H9 (cell line): ENCODE measurements around the gene KBTBD3. TPM values are rescaled to one million over a fixed set of nuclear protein-coding genes. Genes with fewer than 3 reads are reported as not detected.

Experiments
- DNase-seq: peaks from one replicate; pipeline ENCODE4 v3.0.0-alpha.2; 2017
- H2AFZ ChIP-seq: one replicate; pipeline ENCODE4 v1.6.1; 2013; ENCODE audit warnings: mild to moderate bottlenecking, low read length, control low read depth, moderate library complexity
- H2AK5ac ChIP-seq: 2 replicates; pipeline ENCODE4 v1.6.1; 2013; ENCODE audit warnings: low read length, control low read depth, mixed read lengths; ENCODE audit not compliant: insufficient read length
- H2BK120ac ChIP-seq: one replicate; pipeline ENCODE4 v1.6.1; 2013; ENCODE audit warnings: low read depth, mild to moderate bottlenecking, low read length, control low read depth, inconsistent platforms; ENCODE audit not compliant: poor library complexity, severe bottlenecking
- H2BK12ac ChIP-seq: 2 replicates; pipeline ENCODE4 v1.6.1; 2013; ENCODE audit warnings: low read length, control low read depth, mixed read lengths, low read depth; ENCODE audit not compliant: insufficient read length
- H2BK15ac ChIP-seq: 2 replicates; pipeline ENCODE4 v1.6.1; 2013; ENCODE audit warnings: low read depth, low read length, control low read depth
- H2BK20ac ChIP-seq: one replicate; pipeline ENCODE4 v1.6.1; 2013; ENCODE audit warnings: low read depth, mild to moderate bottlenecking, low read length, control low read depth, inconsistent platforms; ENCODE audit not compliant: poor library complexity, severe bottlenecking
- H2BK5ac ChIP-seq: 2 replicates; pipeline ENCODE4 v1.6.1; 2013; ENCODE audit warnings: low read length, control low read depth, mixed read lengths; ENCODE audit not compliant: insufficient read length
- H3K14ac ChIP-seq: 2 replicates; pipeline ENCODE4 v1.6.1; 2013; ENCODE audit warnings: low read length, control low read depth; ENCODE audit not compliant: insufficient read depth
- H3K18ac ChIP-seq: 2 replicates; pipeline ENCODE4 v1.6.1; 2013; ENCODE audit warnings: low read depth, mild to moderate bottlenecking, mixed read lengths, low read length, control low read depth; ENCODE audit not compliant: insufficient read length
- H3K23ac ChIP-seq: 2 replicates; pipeline ENCODE4 v1.6.1; 2013; ENCODE audit warnings: low read length, control low read depth, mixed read lengths, low read depth; ENCODE audit not compliant: insufficient read length
- H3K23me2 ChIP-seq: 2 replicates; pipeline ENCODE4 v1.6.1; 2013; ENCODE audit warnings: low read depth, mild to moderate bottlenecking, mixed read lengths, low read length, control low read depth; ENCODE audit not compliant: insufficient read length, poor library complexity, severe bottlenecking
- H3K27ac ChIP-seq: 2 replicates; pipeline ENCODE4 v1.5.1; 2013; ENCODE audit warnings: low read length, control low read depth, mixed read lengths, low read depth; ENCODE audit not compliant: insufficient read length
- H3K27me3 ChIP-seq: 2 replicates; pipeline ENCODE4 v1.6.1; 2013; ENCODE audit warnings: low read length, control low read depth, inconsistent platforms; ENCODE audit not compliant: insufficient read depth
- H3K4ac ChIP-seq: 2 replicates; pipeline ENCODE4 v1.6.1; 2013; ENCODE audit warnings: low read depth, mild to moderate bottlenecking, control low read depth, inconsistent platforms, low read length, moderate library complexity
- H3K4me1 ChIP-seq: 2 replicates; pipeline ENCODE4 v1.6.1; 2013; ENCODE audit warnings: low read length, control low read depth, inconsistent platforms; ENCODE audit not compliant: insufficient read depth
- H3K4me2 ChIP-seq: 2 replicates; pipeline ENCODE4 v1.6.1; 2013; ENCODE audit warnings: low read length, control low read depth, mixed read lengths; ENCODE audit not compliant: insufficient read length, insufficient read depth
- H3K56ac ChIP-seq: 2 replicates; pipeline ENCODE4 v1.6.1; 2013; ENCODE audit warnings: low read depth, mild to moderate bottlenecking, mixed read lengths, low read length, control low read depth; ENCODE audit not compliant: insufficient read length
- H3K79me1 ChIP-seq: 2 replicates; pipeline ENCODE4 v1.6.1; 2013; ENCODE audit warnings: low read depth, mild to moderate bottlenecking, moderate library complexity, low read length, control low read depth, inconsistent platforms; ENCODE audit not compliant: insufficient read depth, poor library complexity, severe bottlenecking
- H3K79me2 ChIP-seq: 2 replicates; pipeline ENCODE4 v1.6.1; 2013; ENCODE audit warnings: low read length, control low read depth, inconsistent platforms; ENCODE audit not compliant: insufficient read depth
- H3K9ac ChIP-seq: 2 replicates; pipeline ENCODE4 v1.6.1; 2013; ENCODE audit warnings: low read length, control low read depth, mixed read lengths; ENCODE audit not compliant: insufficient read length; ENCODE audit errors: extremely low read depth
- H3K9me3 ChIP-seq: one replicate; pipeline ENCODE4 v1.6.1; 2013; ENCODE audit warnings: low read depth, low read length, inconsistent platforms; ENCODE audit not compliant: control insufficient read depth
- H3T11ph ChIP-seq: one replicate; pipeline ENCODE4 v1.6.1; 2013; ENCODE audit warnings: mild to moderate bottlenecking, low read length, control low read depth, inconsistent platforms
- H4K20me1 ChIP-seq: one replicate; pipeline ENCODE4 v1.6.1; 2013; ENCODE audit not compliant: control insufficient read depth, insufficient read length, insufficient read depth
- H4K5ac ChIP-seq: 2 replicates; pipeline ENCODE4 v1.6.1; 2013; ENCODE audit warnings: low read depth, mild to moderate bottlenecking, mixed read lengths, low read length, control low read depth; ENCODE audit not compliant: insufficient read length
- H4K8ac ChIP-seq: replicated peaks from 2 replicates; pipeline ENCODE4 v1.6.1; 2013; ENCODE audit warnings: low read length, control low read depth, mixed read lengths, low read depth; ENCODE audit not compliant: insufficient read length
- H4K91ac ChIP-seq: 2 replicates; pipeline ENCODE4 v1.6.1; 2013; ENCODE audit warnings: low read depth, mild to moderate bottlenecking, moderate library complexity, mixed read lengths, low read length, control low read depth; ENCODE audit not compliant: insufficient read length
- H3K27ac Mint-ChIP-seq, 3 experiments: 2 replicates in 2 of 3; 3 replicates in 1 of 3; pipeline ENCODE4 v1.8.0; 2020 to 2021; ENCODE audit warnings: mixed read lengths in 3 of 3, mild to moderate bottlenecking in 1 of 3, moderate library complexity in 1 of 3
- H3K27me3 Mint-ChIP-seq: 2 replicates; pipeline ENCODE4 v1.8.0; 2021; ENCODE audit warnings: low read depth, mild to moderate bottlenecking, moderate library complexity, mixed read lengths
- H3K36me3 Mint-ChIP-seq, 3 experiments: 2 replicates in 2 of 3; 3 replicates in 1 of 3; pipeline ENCODE4 v1.8.0; 2020 to 2021; ENCODE audit warnings: low read depth in 3 of 3, mixed read lengths in 3 of 3; ENCODE audit not compliant: insufficient read depth in 1 of 3
- H3K4me1 Mint-ChIP-seq, 2 experiments: 2 replicates each; pipeline ENCODE4 v1.8.0; 2020; ENCODE audit warnings: mixed read lengths in 2 of 2
- H3K4me3 Mint-ChIP-seq, 2 experiments: 2 replicates in 1 of 2; 3 replicates in 1 of 2; pipeline ENCODE4 v1.8.0; 2020 to 2021; ENCODE audit warnings: mild to moderate bottlenecking in 2 of 2, mixed read lengths in 2 of 2, moderate library complexity in 1 of 2
- H3K9me3 Mint-ChIP-seq, 2 experiments: 2 replicates in 1 of 2; 3 replicates in 1 of 2; pipeline ENCODE4 v1.8.0; 2020; ENCODE audit warnings: mild to moderate bottlenecking in 2 of 2, mixed read lengths in 2 of 2, moderate library complexity in 1 of 2
- CTCF ChIP-seq: fragments of 200-600 bp; sonication (generic); conservative IDR thresholded peaks from 3 replicates; pipeline ENCODE4 v1.8.0; 2021; ENCODE audit warnings: antibody characterized with exemption, mild to moderate bottlenecking
- WGBS: extraction: QIAGEN DNeasy Blood & Tissue Kit; methylation state at CpG from one replicate; pipeline ENCODE4 v1.1.7; 2013; ENCODE audit warnings: missing lambda C conversion rate, low lambda C conversion rate, mixed read lengths; ENCODE audit not compliant: insufficient read length; ENCODE audit errors: extremely low coverage; 5-methylcytosine and 5-hydroxymethylcytosine counted together
- total RNA-seq: library from RNA; stranded (reverse); gene quantifications from 2 replicates; pipeline ENCODE4 v1.2.1, GENCODE V29; 2021

Gene KBTBD3
- total RNA-seq, 1 experiment from 2014 or later: 2.4 TPM

- Histone ChIP-seq H2AFZ (no peak overlapping the region), H3K4me2 (no peak overlapping the region), H3K27me3 (no peaks in the 10 kb centered on the region), H3K9me3 (no peaks in the 10 kb centered on the region), H3K23me2 (no peaks in the 10 kb centered on the region), H3K27ac (no peak overlapping the region), H3T11ph (no peak overlapping the region), H2BK120ac (no peak overlapping the region), H3K79me2 (no peaks in the 10 kb centered on the region; the same call in 1 of the 2 replicates), H2BK5ac (no peak overlapping the region), H3K56ac (no peak overlapping the region), H3K4me1 (no peaks in the 10 kb centered on the region), H4K91ac (no peak overlapping the region), H3K14ac (no peak overlapping the region), H4K8ac (no peak overlapping the region), H2BK20ac (no peak overlapping the region), H3K4ac (no peak overlapping the region), H2BK12ac (no peak overlapping the region), H3K18ac (no peak overlapping the region), H4K20me1 (no peaks in the 10 kb centered on the region), H2AK5ac (no peak overlapping the region), H3K23ac (no peak overlapping the region), H3K9ac (no peak overlapping the region), H3K79me1 (no peaks in the 10 kb centered on the region), H4K5ac (no peak overlapping the region), H2BK15ac (no peak overlapping the region)
- no CpG with 5 or more reads among the region's 1 CpG for WGBS
- Mint-ChIP-seq H3K27me3 (no peaks in the 10 kb centered on the region), H3K36me3 (no peaks in the 10 kb centered on the region; a peak in 1 of 7 replicates), H3K27ac (no peak overlapping the region), H3K9me3 (no peaks in the 10 kb centered on the region), H3K4me1 (peaks cover 12 to 13% of the 10 kb centered on the region in 2 experiments), H3K4me3 (no peak overlapping the region)
- no peak for TF ChIP-seq CTCF
- no peak for DNase-seq
Measured at GRCh38 chr11:106072804-106073203, 4.3 kb downstream of the KBTBD3 start.
